ENCODE data around the gene F10.

Gene F10

GRCh38 chr13:113116206-113116800 is 6.3 kb upstream of the F10 start:
- H3K4me2 ChIP-seq, result no peak overlapping the region
- no peaks in the 10 kb centered on the region for H3K27me3 ChIP-seq
- H3K4me3 ChIP-seq, result no peak overlapping the region
- H3K27ac ChIP-seq, result no peak overlapping the region
- no peaks in the 10 kb centered on the region for H4K20me1 ChIP-seq
- no peak overlapping the region for H3K9ac ChIP-seq
- no peak for TF ChIP-seq Cebpa-rat (IDR thresholded peaks at IDR 0.05)
- peaks cover 13% of the 10 kb centered on the region; the same call in 1 of the 2 replicates for H3K4me1 ChIP-seq
- no peaks in the 10 kb centered on the region for H3K36me3 ChIP-seq
- no peaks in the 10 kb centered on the region for H3K9me3 ChIP-seq

GRCh38 chr13:113116871-113117271 is 5.7 kb upstream of the F10 start:
- no peaks in the 10 kb centered on the region for H3K9me3 ChIP-seq
- peaks cover 13% of the 10 kb centered on the region; the same call in 1 of the 2 replicates for H3K4me1 ChIP-seq
- TF ChIP-seq Cebpa-rat (IDR thresholded peaks at IDR 0.05), result no peak; the same call in 1 of the 2 replicates
- H3K4me3 ChIP-seq, result no peak overlapping the region
- no peak overlapping the region for H3K4me2 ChIP-seq
- no peaks in the 10 kb centered on the region for H3K27me3 ChIP-seq
- H4K20me1 ChIP-seq, result no peaks in the 10 kb centered on the region
- H3K36me3 ChIP-seq, result no peaks in the 10 kb centered on the region
- H3K9ac ChIP-seq, result no peak overlapping the region
- no peak overlapping the region for H3K27ac ChIP-seq

GRCh38 chr13:113117335-113117872 is 5.2 kb upstream of the F10 start:
- TF ChIP-seq Cebpa-rat (IDR thresholded peaks at IDR 0.05), result no peak; the same call in 1 of the 2 replicates
- no peak overlapping the region for H3K4me3 ChIP-seq
- H3K36me3 ChIP-seq, result no peaks in the 10 kb centered on the region
- H3K4me1 ChIP-seq, result peaks cover 13% of the 10 kb centered on the region; the same call in 1 of the 2 replicates
- H4K20me1 ChIP-seq, result no peaks in the 10 kb centered on the region
- no peaks in the 10 kb centered on the region for H3K27me3 ChIP-seq
- H3K9ac ChIP-seq, result no peak overlapping the region
- H3K9me3 ChIP-seq, result no peaks in the 10 kb centered on the region
- H3K4me2 ChIP-seq, result no peak overlapping the region
- no peak overlapping the region for H3K27ac ChIP-seq

GRCh38 chr13:113117911-113118260 is 4.7 kb upstream of the F10 start:
- Histone ChIP-seq H3K9me3 (no peaks in the 10 kb centered on the region), H3K4me2 (no peak overlapping the region), H4K20me1 (no peaks in the 10 kb centered on the region), H3K27me3 (no peaks in the 10 kb centered on the region), H3K4me1 (peaks cover 13% of the 10 kb centered on the region; the same call in 1 of the 2 replicates), H3K36me3 (no peaks in the 10 kb centered on the region), H3K4me3 (no peak overlapping the region), H3K27ac (no peak overlapping the region), H3K9ac (no peak overlapping the region)
- TF ChIP-seq Cebpa-rat (IDR thresholded peaks at IDR 0.05), result no peak

GRCh38 chr13:113118261-113119021 is 4.2 kb upstream of the F10 start:
- Histone ChIP-seq H3K27me3 (no peaks in the 10 kb centered on the region), H3K4me1 (peaks cover 8% of the 10 kb centered on the region; the same call in 1 of the 2 replicates), H3K9ac (no peak overlapping the region), H4K20me1 (no peaks in the 10 kb centered on the region), H3K36me3 (no peaks in the 10 kb centered on the region), H3K27ac (no peak overlapping the region), H3K9me3 (no peaks in the 10 kb centered on the region), H3K4me2 (no peak overlapping the region), H3K4me3 (no peak overlapping the region)
- TF ChIP-seq Cebpa-rat (IDR thresholded peaks at IDR 0.05), result no peak

- H3K27ac ChIP-seq, result no peak overlapping the region
- TF ChIP-seq Cebpa-rat (IDR thresholded peaks at IDR 0.05), result no peak
- H4K20me1 ChIP-seq, result no peaks in the 10 kb centered on the region
- H3K9ac ChIP-seq, result no peak overlapping the region
- no peak overlapping the region for H3K4me2 ChIP-seq
- no peaks in the 10 kb centered on the region for H3K27me3 ChIP-seq
- no peak overlapping the region for H3K4me3 ChIP-seq
- H3K4me1 ChIP-seq, result peaks cover 6% of the 10 kb centered on the region; the same call in 1 of the 2 replicates
- H3K36me3 ChIP-seq, result no peaks in the 10 kb centered on the region
- H3K9me3 ChIP-seq, result no peaks in the 10 kb centered on the region
These were observed 3.3 kb upstream of the F10 start for GRCh38 chr13:113119166-113119821.

- no peak overlapping the region for H3K4me3 ChIP-seq
- no peak overlapping the region for H3K27ac ChIP-seq
- no peak overlapping the region for H3K4me2 ChIP-seq
- H3K4me1 ChIP-seq, result peaks cover 6% of the 10 kb centered on the region; the same call in 1 of the 2 replicates
- H3K27me3 ChIP-seq, result no peaks in the 10 kb centered on the region
- H3K36me3 ChIP-seq, result no peaks in the 10 kb centered on the region
- H4K20me1 ChIP-seq, result no peaks in the 10 kb centered on the region
- no peak for TF ChIP-seq Cebpa-rat (IDR thresholded peaks at IDR 0.05)
- no peak overlapping the region for H3K9ac ChIP-seq
- H3K9me3 ChIP-seq, result no peaks in the 10 kb centered on the region
These were observed 2.8 kb upstream of the F10 start for GRCh38 chr13:113119822-113120189.

GRCh38 chr13:113120300-113121182 is 2.1 kb upstream of the F10 start:
- Histone ChIP-seq H3K27ac (no peak overlapping the region), H4K20me1 (no peaks in the 10 kb centered on the region), H3K4me1 (peaks cover 6% of the 10 kb centered on the region; the same call in 1 of the 2 replicates), H3K4me2 (no peak overlapping the region), H3K9me3 (no peaks in the 10 kb centered on the region), H3K36me3 (no peaks in the 10 kb centered on the region), H3K4me3 (no peak overlapping the region), H3K9ac (no peak overlapping the region), H3K27me3 (no peaks in the 10 kb centered on the region)
- no peak for TF ChIP-seq Cebpa-rat (IDR thresholded peaks at IDR 0.05)

Measured in BLaER1 (cell line).